ENCODE results near the gene LRPPRC. TPM values are rescaled to one million over a fixed set of nuclear protein-coding genes. Genes with fewer than 3 reads are reported as not detected.
"Not testable (repeated sequence)": the region's sequence is repeated elsewhere in the genome, so short reads cannot be mapped to it uniquely, and the experiment has no call there.

Gene LRPPRC
- total and polyA plus RNA-seq, 7 donors, result 47.3 to 198 (median 100) TPM

DNA sequence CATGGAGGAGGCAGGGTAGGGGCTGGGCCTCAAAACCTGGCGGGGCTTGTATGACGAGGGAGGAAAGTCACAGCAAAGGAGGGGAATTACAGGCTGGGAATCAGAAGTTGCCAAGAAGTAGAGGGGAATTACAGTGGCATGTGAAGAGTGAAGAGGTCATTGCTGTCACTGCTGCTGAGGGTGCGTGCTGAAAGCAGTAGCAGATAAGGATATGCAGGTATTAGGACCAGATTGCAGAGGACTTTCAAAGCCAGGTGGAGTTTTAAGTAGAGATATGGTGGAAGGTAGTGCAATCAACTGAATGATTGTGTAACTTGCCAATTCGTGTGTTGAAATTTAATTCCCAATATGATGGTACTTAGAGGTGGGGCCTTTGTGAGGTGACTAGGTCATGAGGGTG, 19.4 kb upstream of the LRPPRC start:
- no peaks in the 10 kb centered on the region for H3K4me1 ChIP-seq
- peaks cover 0 to 3% (median 0%) of the 10 kb centered on the region in 3 donors for H3K27me3 ChIP-seq (ENCODE audit: insufficient read depth in 3 of 3, low read length in 2 of 3)
- no peak overlapping the region for H3K4me3 ChIP-seq
- DNase-seq (no peak), ATAC-seq (no peak)
- WGBS, 3 donors, result 78 to 82% (median 81%) methylated on average over 4 of the region's 4 CpGs
- no peak overlapping the region for H3K27ac ChIP-seq
- TF ChIP-seq, protein P1, sequence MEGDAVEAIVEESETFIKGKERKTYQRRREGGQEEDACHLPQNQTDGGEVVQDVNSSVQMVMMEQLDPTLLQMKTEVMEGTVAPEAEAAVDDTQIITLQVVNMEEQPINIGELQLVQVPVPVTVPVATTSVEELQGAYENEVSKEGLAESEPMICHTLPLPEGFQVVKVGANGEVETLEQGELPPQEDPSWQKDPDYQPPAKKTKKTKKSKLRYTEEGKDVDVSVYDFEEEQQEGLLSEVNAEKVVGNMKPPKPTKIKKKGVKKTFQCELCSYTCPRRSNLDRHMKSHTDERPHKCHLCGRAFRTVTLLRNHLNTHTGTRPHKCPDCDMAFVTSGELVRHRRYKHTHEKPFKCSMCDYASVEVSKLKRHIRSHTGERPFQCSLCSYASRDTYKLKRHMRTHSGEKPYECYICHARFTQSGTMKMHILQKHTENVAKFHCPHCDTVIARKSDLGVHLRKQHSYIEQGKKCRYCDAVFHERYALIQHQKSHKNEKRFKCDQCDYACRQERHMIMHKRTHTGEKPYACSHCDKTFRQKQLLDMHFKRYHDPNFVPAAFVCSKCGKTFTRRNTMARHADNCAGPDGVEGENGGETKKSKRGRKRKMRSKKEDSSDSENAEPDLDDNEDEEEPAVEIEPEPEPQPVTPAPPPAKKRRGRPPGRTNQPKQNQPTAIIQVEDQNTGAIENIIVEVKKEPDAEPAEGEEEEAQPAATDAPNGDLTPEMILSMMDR (IDR thresholded peaks at IDR 0.05), result no peak
- intact Hi-C loops (cut with DNase I), result no loop called here
- H3K36me3 ChIP-seq (ENCODE audit: insufficient read depth in 1 of 2, low read depth in 1 of 2), result no peaks in the 10 kb centered on the region
- H3K9me3 ChIP-seq, result no peaks in the 10 kb centered on the region

GRCh38 chr2:44013205-44013604, 17.4 kb upstream of the LRPPRC start:
- H3K9me3 ChIP-seq; ATAC-seq; H3K27me3 ChIP-seq (ENCODE audit: insufficient read depth in 3 of 3, low read length in 2 of 3); intact Hi-C loops (cut with DNase I); H3K27ac ChIP-seq; H3K4me3 ChIP-seq; H3K4me1 ChIP-seq; DNase-seq; H3K36me3 ChIP-seq (ENCODE audit: insufficient read depth in 1 of 2, low read depth in 1 of 2): not testable (repeated sequence)
- WGBS, 3 donors, result 89 to 92% (median 91%) methylated on average over 3 of the region's 3 CpGs

DNA sequence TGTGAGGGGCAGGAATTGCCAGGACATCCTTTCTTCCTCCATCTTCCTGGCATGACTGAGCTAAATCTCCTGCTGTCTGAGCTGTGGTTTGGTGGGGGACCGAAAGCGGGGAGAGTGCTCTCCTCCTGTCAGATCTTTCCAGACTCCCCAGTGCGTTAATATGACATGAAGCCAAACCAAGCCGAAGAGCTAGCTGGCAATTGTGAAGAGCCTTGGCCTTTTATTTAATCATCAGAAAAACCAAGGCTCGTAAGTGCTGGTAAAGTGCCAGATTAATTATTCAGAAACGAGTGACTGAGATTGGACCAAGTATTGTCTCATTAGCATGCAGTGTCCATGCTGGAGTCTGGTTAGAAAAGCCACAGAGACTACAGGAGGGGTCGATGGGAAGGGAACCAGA, 14.5 kb upstream of the LRPPRC start:
- Histone ChIP-seq H3K4me1 (no peaks in the 10 kb centered on the region), H3K4me3 (no peak overlapping the region), H3K27ac (no peak overlapping the region), H3K27me3 (ENCODE audit: insufficient read depth in 3 of 3, low read length in 2 of 3) (peaks cover 0 to 3% (median 0%) of the 10 kb centered on the region in 3 donors), H3K36me3 (ENCODE audit: insufficient read depth in 1 of 2, low read depth in 1 of 2) (no peaks in the 10 kb centered on the region), H3K9me3 (no peaks in the 10 kb centered on the region)
- intact Hi-C loops (cut with DNase I), result no loop called here
- TF ChIP-seq, protein P1 (IDR thresholded peaks at IDR 0.05), result no peak
- no peak for DNase-seq
- ATAC-seq, result no peak
- 49 to 61% (median 59%) methylated on average over 7 of the region's 7 CpGs for WGBS, 3 donors

DNA sequence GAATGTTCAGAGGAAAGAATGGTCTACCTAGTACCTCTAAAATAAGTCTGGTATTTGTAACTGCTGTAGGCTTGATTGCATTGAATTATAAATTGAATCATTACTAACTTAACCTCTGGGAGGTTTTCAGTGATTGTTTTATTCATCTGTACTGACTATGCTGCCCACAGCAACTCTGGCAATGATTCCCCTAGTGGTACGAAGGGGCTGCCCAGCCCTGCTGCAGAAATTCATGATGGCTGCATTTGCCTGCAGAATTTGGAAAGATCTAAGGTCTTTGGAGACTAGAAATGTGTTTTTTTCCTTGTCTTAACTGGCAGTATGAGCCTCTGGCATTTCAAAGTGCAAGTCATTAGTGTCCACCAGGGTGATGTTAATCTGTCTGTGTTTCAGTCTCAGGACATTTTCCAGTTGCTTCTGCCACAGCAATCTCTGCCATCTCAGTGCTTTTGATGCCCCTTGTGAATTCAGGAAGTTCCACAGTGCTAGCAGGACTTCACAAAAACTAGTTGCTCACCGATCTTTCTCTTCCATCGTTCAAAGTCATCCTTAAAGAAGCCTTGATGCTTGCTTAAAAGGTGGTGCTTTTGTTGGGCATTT, 13.4 kb upstream of the LRPPRC start:
- intact Hi-C loops (cut with DNase I), result no loop called here
- Histone ChIP-seq H3K27me3 (ENCODE audit: insufficient read depth in 3 of 3, low read length in 2 of 3) (no peaks in the 10 kb centered on the region), H3K4me1 (no peaks in the 10 kb centered on the region), H3K36me3 (ENCODE audit: insufficient read depth in 1 of 2, low read depth in 1 of 2) (no peaks in the 10 kb centered on the region), H3K27ac (no peak overlapping the region), H3K9me3 (no peaks in the 10 kb centered on the region), H3K4me3 (no peak overlapping the region)
- TF ChIP-seq, protein P1 (IDR thresholded peaks at IDR 0.05), result no peak
- 65 to 72% (median 68%) methylated on average over 3 of the region's 3 CpGs for WGBS, 3 donors
- no peak for DNase-seq
- no peak for ATAC-seq

- no peak overlapping the region for H3K27ac ChIP-seq
- H3K36me3 ChIP-seq (ENCODE audit: insufficient read depth in 1 of 2, low read depth in 1 of 2), result no peaks in the 10 kb centered on the region
- H3K4me3 ChIP-seq, result no peak overlapping the region
- no peak for ATAC-seq
- intact Hi-C loops (cut with DNase I), result no loop called here
- H3K27me3 ChIP-seq (ENCODE audit: insufficient read depth in 3 of 3, low read length in 2 of 3), result peaks cover 0 to 4% (median 0%) of the 10 kb centered on the region in 3 donors
- H3K4me1 ChIP-seq, result no peaks in the 10 kb centered on the region
- 69 to 79% (median 77%) methylated on average over 3 of the region's 3 CpGs for WGBS, 3 donors
- no peak for DNase-seq
- TF ChIP-seq, protein P1 (IDR thresholded peaks at IDR 0.05), result no peak
- no peaks in the 10 kb centered on the region for H3K9me3 ChIP-seq
These were observed 10.1 kb upstream of the LRPPRC start for GRCh38 chr2:44005846-44006245.

Measured in psoas muscle (tissue), 8 donors.